ENCODE measurements around the gene HID1. TPM values are rescaled to one million over a fixed set of nuclear protein-coding genes. Genes with fewer than 3 reads are reported as not detected.

Gene HID1
- polyA plus RNA-seq, 2 of the 4 experiments (the other 2 are of a cell fraction): 5.2 to 11.7 TPM

- no peak for TF ChIP-seq RAD21 (conservative IDR thresholded peaks at IDR 0.05 in 1 of 2, IDR thresholded peaks at IDR 0.05 in 1 of 2)
- no peak for TF ChIP-seq HOXA7 (CRISPR knock-in tag; IDR thresholded peaks at IDR 0.05)
- Histone ChIP-seq H3K4me1 (peaks cover 19% of the 10 kb centered on the region; the same call in 2 of the 3 replicates), H3K4me2 (no peak overlapping the region), H3K9me3 (no peaks in the 10 kb centered on the region), H3K27ac (no peak overlapping the region), H3K4me3 (no peak overlapping the region)
- FAIRE-seq (no peak), ATAC-seq (no peak), DNase-seq (ENCODE audit: low read depth in 1 of 2, low spot score in 1 of 2) (no peak)
- WGBS (ENCODE audit: missing lambda C conversion rate): 78% methylated on average over 6 of the region's 6 CpGs
- ChIA-PET POLR2A (no interaction called here), CTCF (interaction anchor here (0.6 to 42.0 kb wide), 16 partner anchors 10 to 582 kb away, joined by 3 to 1448 read pairs (median 6); partner anchors contain the start of genes HID1, MRPL58 and OTOP3)
These were observed 50.4 kb downstream of the HID1 start for GRCh38 chr17:74922172-74922571.

- DNase-seq (ENCODE audit: low read depth in 1 of 2, low spot score in 1 of 2) (no peak), ATAC-seq (no peak), FAIRE-seq (no peak)
- WGBS (ENCODE audit: missing lambda C conversion rate): 100% methylated on average over 2 of the region's 2 CpGs
- ChIA-PET CTCF (interaction anchor here (0.6 to 42.0 kb wide), 14 partner anchors 11 to 582 kb away, joined by 3 to 1448 read pairs (median 3); partner anchors contain the start of genes HID1 and OTOP3), POLR2A (interaction anchor here (1.4 kb wide), 1 partner anchor 48 kb away, joined by 9 read pairs; the partner anchor contains the start of gene FDXR)
- Histone ChIP-seq H3K4me3 (no peak overlapping the region), H3K27ac (no peak overlapping the region), H3K4me2 (no peak overlapping the region), H3K4me1 (peaks cover 19% of the 10 kb centered on the region; the same call in 2 of the 3 replicates), H3K9me3 (no peaks in the 10 kb centered on the region)
- TF ChIP-seq RAD21 (conservative IDR thresholded peaks at IDR 0.05 in 1 of 2, IDR thresholded peaks at IDR 0.05 in 1 of 2) (no peak), USF2 (IDR thresholded peaks at IDR 0.05) (no peak), NPAS2 (CRISPR knock-in tag; IDR thresholded peaks at IDR 0.05; ENCODE audit: borderline replicate concordance) (no peak), JUN (IDR thresholded peaks at IDR 0.05) (no peak), SMC3 (IDR thresholded peaks at IDR 0.05) (no peak), MAZ (IDR thresholded peaks at IDR 0.05; ENCODE audit: borderline replicate concordance, low read depth, low read length) (no peak), PHF8 (IDR thresholded peaks at IDR 0.05; ENCODE audit: borderline replicate concordance, low read depth) (no peak), KDM5A (IDR thresholded peaks at IDR 0.05) (no peak), MYC (IDR thresholded peaks at IDR 0.05; ENCODE audit: borderline replicate concordance, low read length) (no peak), HEYL (CRISPR knock-in tag; IDR thresholded peaks at IDR 0.05) (no peak), NFE2L2 (conservative IDR thresholded peaks at IDR 0.05; ENCODE audit: low read length) (no peak), MAX (IDR thresholded peaks at IDR 0.05) (no peak), NR3C1 (IDR thresholded peaks at IDR 0.05) (no peak), MAFK (IDR thresholded peaks at IDR 0.05; ENCODE audit: partially characterized antibody) (no peak)
These were observed 50.8 kb downstream of the HID1 start for GRCh38 chr17:74921769-74922168.

GRCh38 chr17:74921026-74921681 is 51.4 kb downstream of the HID1 start:
- CTCF ChIA-PET: interaction anchor here (0.6 to 42.0 kb wide), 16 partner anchors 11 to 193 kb away, joined by 3 to 1448 read pairs (median 3); partner anchors contain the start of genes HID1 and OTOP3
- Histone ChIP-seq H3K4me3 (no peak overlapping the region), H3K9me3 (no peaks in the 10 kb centered on the region), H3K4me1 (peaks cover 19% of the 10 kb centered on the region; the same call in 2 of the 3 replicates), H3K27ac (no peak overlapping the region), H3K4me2 (no peak overlapping the region)
- DNase-seq (ENCODE audit: low read depth in 1 of 2, low spot score in 1 of 2): no peak
- no peak for TF ChIP-seq USF2 (IDR thresholded peaks at IDR 0.05)
- TF ChIP-seq TP53 (CRISPR knock-in tag; IDR thresholded peaks at IDR 0.05): no peak
- TF ChIP-seq RCOR1 (IDR thresholded peaks at IDR 0.05; ENCODE audit: low read depth, low read length): no peak
- TF ChIP-seq HOXA7 (CRISPR knock-in tag; IDR thresholded peaks at IDR 0.05): no peak
- no peak for TF ChIP-seq GATA3 (IDR thresholded peaks at IDR 0.05; ENCODE audit: borderline replicate concordance)
- no peak for TF ChIP-seq EHMT2 (IDR thresholded peaks at IDR 0.05; ENCODE audit: low read depth)
- no peak for TF ChIP-seq BHLHE40 (IDR thresholded peaks at IDR 0.05; ENCODE audit: low read depth, low read length)
- TF ChIP-seq MAFK (IDR thresholded peaks at IDR 0.05; ENCODE audit: partially characterized antibody): no peak
- no peak for TF ChIP-seq CBX8 (IDR thresholded peaks at IDR 0.05)
- TF ChIP-seq TFCP2L1 (CRISPR knock-in tag; IDR thresholded peaks at IDR 0.05): no peak
- FAIRE-seq: no peak
- 77% methylated on average over 19 of the region's 19 CpGs for WGBS (ENCODE audit: missing lambda C conversion rate)
- POLR2A ChIA-PET: interaction anchor here (1.4 kb wide), 1 partner anchor 48 kb away, joined by 9 read pairs; the partner anchor contains the start of gene FDXR
- ATAC-seq: 0 out of 6 replicates have a peak, but pooled peaks have one; percentile 0 to 2

Measured in A549 (cell line).